CD4-positive, alpha-beta T cell treated with Interleukin-4 for 4 hours (primary cell): ENCODE measurements around the gene SIGLEC8.
A peak's percentile ranks its signal among the peaks of the same experiment; 100 is the strongest.
"Not testable (repeated sequence)": the region's sequence is repeated elsewhere in the genome, so short reads cannot be mapped to it uniquely, and the experiment has no call there.

Experiments used
- DNase-seq: peaks from one replicate; pipeline ENCODE4 v3.0.0-alpha.2; 2020

SIGLEC8 gene

DNA sequence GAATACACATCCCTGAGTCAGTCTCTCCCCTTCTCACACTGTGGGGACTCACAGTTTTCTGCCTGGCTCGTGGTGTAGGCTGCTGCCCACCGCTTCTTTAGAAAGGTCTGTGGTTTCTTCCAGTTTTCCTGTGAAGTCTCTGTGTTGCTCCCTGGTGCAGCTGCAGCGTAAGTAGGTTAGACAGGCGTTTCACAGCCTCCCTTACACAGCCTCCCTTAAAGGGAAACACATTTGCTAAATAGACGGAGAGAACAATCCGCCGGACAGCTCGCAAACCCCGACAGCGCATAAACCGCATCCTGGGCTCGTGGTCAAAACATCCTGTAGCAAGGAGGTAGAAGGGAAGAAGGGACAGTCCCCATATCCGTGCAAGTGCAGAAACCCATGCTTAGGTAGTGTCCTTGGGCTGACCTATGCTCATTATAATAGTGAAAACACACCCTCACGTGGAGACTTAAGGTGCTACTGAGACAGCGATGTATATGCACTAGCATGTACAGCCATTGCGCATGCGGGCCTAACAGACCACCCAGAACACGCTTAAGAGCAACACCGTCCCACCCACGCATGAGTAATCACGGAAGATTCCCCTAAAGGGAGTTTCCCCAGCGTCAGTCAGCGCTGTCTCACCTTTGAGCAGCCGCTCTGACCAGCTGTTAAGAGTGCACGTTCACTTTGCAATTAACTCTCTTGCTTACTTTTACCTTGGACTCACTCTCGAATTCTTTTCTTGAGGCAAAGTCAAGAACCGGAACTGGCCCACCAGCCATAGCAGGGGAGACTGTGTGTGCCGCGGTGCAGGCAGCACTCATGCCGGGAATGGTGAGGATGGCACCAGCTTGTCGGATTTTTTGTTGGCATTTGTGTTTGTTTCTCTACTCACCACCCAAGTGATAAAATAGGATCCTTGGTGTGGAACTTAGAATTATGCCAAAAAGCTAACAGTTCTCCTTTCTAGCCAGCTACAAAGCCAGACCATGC lies 16.6 kb downstream of the SIGLEC8 start:
- peak; percentile 94 for DNase-seq

GRCh38 chr19:51440846-51441409 lies 17.3 kb downstream of the SIGLEC8 start:
- DNase-seq = peak; percentile 66

DNA sequence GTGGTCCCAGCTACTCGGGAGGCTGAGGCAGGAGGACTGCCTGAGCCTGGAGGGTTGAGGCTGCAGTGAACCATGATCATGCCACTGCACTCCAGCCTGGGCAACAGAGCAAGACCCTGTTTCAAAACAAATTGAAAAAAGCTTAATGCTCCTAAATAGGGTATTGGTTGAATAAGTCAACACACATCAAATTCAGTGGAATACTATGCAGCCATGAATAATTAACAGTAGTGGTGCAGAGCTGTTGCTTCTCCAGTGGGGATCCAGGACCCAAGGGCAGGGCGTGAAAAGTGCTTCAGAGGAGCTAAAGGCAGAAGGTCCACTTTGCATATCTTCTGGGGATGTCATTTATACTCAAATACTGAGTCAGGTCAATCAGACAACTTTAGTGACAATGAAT lies 18.2 kb downstream of the SIGLEC8 start:
- DNase-seq = no peak

- DNase-seq = peak; percentile 56
Observed at GRCh38 chr19:51439021-51439465, 19.2 kb downstream of the SIGLEC8 start.

DNA sequence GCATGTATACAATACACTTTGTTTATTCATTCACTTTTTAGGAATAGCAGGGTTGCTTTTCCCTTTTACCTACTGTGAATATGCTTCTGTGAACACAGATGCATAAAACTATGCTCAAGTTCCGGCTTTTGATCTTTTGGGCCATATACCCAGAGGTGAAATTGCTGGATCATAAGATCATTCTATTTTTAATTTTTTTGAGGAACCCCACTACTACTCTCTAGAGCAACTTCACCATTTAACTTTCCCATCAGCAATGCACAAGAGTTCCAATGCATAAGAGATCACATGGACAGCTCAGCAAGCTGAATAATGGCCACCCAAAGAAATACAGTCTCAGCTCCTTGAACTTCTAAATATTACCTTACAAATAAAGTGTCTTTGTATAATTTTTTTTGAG lies 23.8 kb downstream of the SIGLEC8 start:
- no peak for DNase-seq

DNA sequence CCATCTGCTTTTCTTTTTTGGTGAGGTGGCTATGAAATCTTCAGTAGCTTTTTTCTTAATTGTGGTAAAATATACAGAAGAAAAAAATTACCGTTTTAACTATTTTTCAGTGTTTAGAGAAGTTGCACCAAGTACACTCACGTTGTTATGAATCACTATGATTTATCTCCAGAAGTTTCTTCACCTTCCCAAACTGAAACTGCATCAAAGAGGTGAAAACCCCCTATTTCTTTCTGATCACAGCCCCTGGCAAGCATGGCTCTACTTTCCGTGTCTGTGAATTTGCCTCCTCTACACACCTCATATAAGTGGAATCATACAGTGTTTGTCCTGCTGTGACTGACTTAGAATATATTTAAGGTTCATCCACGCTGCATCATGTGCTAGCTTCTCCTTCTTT lies 25.2 kb downstream of the SIGLEC8 start:
- no peak for DNase-seq

DNA sequence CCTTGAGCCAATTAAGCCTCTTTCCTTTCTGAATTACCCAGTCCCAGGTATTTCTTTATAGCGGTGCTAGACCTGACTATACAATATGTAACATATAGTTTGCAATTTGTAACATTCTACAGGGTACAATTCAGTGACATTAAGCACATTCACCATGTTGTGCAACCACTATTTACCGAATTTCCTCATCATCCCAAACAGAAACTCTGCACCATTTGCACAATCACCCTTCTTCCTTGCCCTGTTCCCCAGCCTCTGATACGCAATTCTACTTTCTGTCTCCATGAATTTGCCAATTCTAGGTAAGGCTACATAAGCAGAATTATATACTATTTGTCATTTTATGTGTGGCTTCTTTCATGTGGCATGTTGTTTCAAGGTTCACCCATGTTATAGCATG lies 27.1 kb downstream of the SIGLEC8 start:
- no peak for DNase-seq

DNA sequence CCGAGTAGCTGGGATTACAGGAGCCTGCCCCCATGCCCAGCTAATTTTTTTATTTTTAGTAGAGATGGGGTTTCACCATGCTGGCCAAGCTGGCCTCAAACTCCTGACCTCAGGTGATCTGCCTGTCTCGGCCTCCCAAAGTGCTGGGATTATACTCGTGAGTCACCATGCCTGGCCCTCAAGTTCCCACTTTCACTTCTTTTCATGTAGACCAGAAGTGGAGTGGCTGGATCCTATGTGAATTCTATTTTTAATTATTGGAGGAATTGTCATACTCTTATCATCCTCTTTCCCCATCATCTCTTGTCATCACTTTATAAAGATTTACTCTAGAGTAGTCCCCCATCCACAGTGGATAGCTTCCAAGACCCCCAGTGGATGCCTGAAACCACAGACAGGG lies 28.0 kb downstream of the SIGLEC8 start:
- no peak for DNase-seq

- DNase-seq = no peak
Observed at GRCh38 chr19:51427201-51427600, 31.1 kb downstream of the SIGLEC8 start.

DNA sequence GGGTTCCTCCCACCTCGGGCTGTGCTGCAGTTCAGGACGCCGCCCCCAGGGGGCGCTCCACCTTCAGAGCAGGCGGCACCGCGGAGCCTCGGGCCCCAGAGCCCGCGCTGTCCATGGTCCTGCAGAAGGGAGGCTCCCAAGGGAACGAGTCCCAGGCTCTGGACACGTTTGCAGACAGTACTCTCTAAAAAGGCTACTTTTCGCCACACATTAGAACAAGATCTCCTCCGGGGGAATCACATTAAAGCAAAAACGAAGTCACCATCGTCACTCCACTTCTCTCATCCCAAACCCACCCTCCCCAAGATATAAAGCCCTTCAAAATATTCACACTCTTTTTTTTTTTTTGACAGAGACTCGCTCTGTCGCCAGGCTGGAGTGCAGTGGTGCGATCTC lies 36.2 kb downstream of the SIGLEC8 start:
- peak; percentile 68 for DNase-seq

- DNase-seq = no peak
Observed at GRCh38 chr19:51421229-51422052, 36.8 kb downstream of the SIGLEC8 start.

- DNase-seq = not testable (repeated sequence)
Observed at GRCh38 chr19:51420511-51420910, 37.7 kb downstream of the SIGLEC8 start.

GRCh38 chr19:51418707-51419106 lies 39.5 kb downstream of the SIGLEC8 start:
- no peak for DNase-seq

- no peak for DNase-seq
Observed at GRCh38 chr19:51417810-51418157, 40.5 kb downstream of the SIGLEC8 start.

- DNase-seq = no peak
Observed at GRCh38 chr19:51417107-51417809, 41.0 kb downstream of the SIGLEC8 start, which contains the start of gene SIGLEC10. Gene SIGLEC10 (minus strand): TSS chr19:51417642. CDS start chr19:51417581, 61 bp downstream.

GRCh38 chr19:51416422-51416821 lies 41.8 kb downstream of the SIGLEC8 start:
- DNase-seq = not testable (repeated sequence)

DNA sequence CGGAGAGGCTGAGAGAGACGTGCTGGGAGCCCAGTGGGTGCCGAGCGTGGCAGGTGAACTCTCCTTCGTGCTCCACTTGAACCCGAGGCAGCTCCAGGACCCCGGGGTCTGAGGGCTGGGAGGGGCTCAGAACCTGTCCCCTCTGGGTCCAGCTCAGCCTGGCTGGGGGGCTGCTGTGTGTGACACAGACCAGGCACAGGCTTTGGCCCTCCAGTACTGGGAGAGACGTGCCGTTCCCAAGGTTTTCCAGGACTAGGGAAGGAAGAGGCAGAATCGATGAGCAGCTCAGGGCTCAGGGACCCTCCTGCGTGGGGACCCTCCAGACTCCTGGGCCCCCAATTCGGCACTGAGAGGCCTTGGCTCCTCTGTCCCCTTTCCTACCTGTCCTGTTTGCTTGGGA lies 43.1 kb downstream of the SIGLEC8 start:
- DNase-seq = no peak

GRCh38 chr19:51410950-51411748 lies 47.1 kb downstream of the SIGLEC8 start:
- DNase-seq = no peak

- DNase-seq = peak; percentile 51
Observed at GRCh38 chr19:51407511-51408131, 50.6 kb downstream of the SIGLEC8 start.

DNA sequence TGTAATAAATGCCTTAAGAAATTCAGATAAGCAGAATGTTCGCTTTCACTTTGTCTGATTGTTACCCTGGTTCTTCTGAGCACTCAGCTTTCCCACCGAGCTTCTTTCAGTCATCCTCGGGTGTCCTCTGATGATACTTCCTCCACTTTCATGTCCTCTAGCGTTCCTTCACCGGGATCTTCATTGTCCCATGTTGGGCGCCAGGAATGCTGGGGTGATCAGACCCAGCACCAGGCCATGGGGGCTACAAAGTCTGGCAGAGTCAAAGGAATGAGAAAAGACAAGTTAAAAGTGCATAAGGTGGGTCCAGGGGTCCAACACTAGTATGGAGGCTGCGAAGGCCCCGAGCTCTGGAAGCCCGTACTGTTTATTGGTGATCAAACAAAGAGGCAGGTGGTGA lies 56.1 kb downstream of the SIGLEC8 start:
- no peak for DNase-seq
